ENCODE results near the gene SHC3. TPM values are rescaled to one million over a fixed set of nuclear protein-coding genes. Genes with fewer than 3 reads are reported as not detected.

Gene SHC3
- total RNA-seq, 2 donors from 2014 or later = 1.5 to 1.8 TPM

GRCh38 chr9:89054865-89055495, 123.6 kb downstream of the SHC3 start:
- DNase-seq (ENCODE audit: low spot score) (no peak), ATAC-seq (ENCODE audit: insufficient number of reproducible peaks, low FRiP score, low read depth) (no peak)
- H3K27me3 ChIP-seq (replicated peaks; ENCODE audit: insufficient read depth) = no peaks in the 10 kb centered on the region
- H3K27ac ChIP-seq = no peak overlapping the region
- no peak overlapping the region for H3K4me3 ChIP-seq
- TF ChIP-seq, protein P1, sequence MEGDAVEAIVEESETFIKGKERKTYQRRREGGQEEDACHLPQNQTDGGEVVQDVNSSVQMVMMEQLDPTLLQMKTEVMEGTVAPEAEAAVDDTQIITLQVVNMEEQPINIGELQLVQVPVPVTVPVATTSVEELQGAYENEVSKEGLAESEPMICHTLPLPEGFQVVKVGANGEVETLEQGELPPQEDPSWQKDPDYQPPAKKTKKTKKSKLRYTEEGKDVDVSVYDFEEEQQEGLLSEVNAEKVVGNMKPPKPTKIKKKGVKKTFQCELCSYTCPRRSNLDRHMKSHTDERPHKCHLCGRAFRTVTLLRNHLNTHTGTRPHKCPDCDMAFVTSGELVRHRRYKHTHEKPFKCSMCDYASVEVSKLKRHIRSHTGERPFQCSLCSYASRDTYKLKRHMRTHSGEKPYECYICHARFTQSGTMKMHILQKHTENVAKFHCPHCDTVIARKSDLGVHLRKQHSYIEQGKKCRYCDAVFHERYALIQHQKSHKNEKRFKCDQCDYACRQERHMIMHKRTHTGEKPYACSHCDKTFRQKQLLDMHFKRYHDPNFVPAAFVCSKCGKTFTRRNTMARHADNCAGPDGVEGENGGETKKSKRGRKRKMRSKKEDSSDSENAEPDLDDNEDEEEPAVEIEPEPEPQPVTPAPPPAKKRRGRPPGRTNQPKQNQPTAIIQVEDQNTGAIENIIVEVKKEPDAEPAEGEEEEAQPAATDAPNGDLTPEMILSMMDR (IDR thresholded peaks at IDR 0.05) = no peak
- H3K9me3 ChIP-seq = no peaks in the 10 kb centered on the region
- H3K36me3 ChIP-seq = no peaks in the 10 kb centered on the region
- no peaks in the 10 kb centered on the region for H3K4me1 ChIP-seq (ENCODE audit: control insufficient read depth in 1 of 2, low read depth in 2 of 2)

DNA sequence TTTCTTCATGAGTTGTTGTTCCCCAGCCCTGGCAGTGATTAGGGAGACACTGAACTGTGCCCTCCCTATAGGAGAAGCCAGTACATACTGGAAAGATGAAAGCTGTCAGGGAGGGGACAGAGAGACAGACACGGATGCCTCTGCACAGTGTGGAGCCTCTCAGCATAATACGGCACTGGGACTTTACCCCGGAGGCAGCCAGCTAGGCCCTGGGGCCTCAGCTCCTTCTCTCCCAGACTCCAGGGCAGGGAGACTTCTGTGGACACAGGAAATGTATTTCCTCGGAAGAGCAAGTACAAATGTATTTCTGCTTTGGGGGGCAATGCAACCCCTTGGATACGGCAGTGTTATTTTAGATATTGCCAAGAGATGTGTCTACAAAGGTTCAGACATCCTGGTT, 125.3 kb downstream of the SHC3 start:
- DNase-seq (ENCODE audit: low spot score) (no peak), ATAC-seq (ENCODE audit: insufficient number of reproducible peaks, low FRiP score, low read depth) (no peak)
- Histone ChIP-seq H3K27me3 (replicated peaks; ENCODE audit: insufficient read depth) (no peaks in the 10 kb centered on the region), H3K36me3 (no peaks in the 10 kb centered on the region), H3K4me1 (ENCODE audit: control insufficient read depth in 1 of 2, low read depth in 2 of 2) (no peaks in the 10 kb centered on the region), H3K27ac (no peak overlapping the region), H3K9me3 (no peaks in the 10 kb centered on the region), H3K4me3 (no peak overlapping the region)
- TF ChIP-seq, protein P1 (IDR thresholded peaks at IDR 0.05) = no peak

DNA sequence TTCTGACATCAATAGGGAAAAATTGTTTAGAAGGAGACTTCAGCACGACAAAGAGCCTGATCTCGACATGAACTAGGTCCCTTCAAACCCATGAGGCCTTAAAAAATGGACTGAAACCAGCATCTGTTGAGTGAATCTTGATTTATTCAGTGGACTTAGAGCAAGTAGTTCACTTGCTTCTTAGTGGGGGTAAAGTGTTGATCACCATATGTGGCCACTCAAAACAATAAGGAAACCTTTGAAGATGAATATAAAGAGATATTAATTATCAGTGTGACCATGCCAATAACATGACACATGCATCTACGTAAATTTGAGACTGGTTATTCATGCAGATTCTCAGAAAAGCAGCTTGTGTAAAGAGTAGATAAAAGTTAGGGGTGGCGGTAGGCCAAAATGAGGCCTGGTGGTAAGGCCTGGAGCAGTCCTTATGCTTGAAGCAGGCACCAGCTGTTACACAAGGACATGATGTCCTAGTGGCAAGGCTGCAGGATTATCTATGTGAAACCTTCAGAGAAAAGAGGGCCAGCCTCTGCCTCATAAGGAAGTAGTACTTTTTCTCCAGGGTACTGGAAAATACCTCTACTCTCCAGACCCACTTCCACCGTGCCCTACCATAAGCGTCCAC, 126.0 kb downstream of the SHC3 start:
- Histone ChIP-seq H3K36me3 (no peaks in the 10 kb centered on the region), H3K9me3 (no peaks in the 10 kb centered on the region), H3K27ac (no peak overlapping the region), H3K4me1 (ENCODE audit: control insufficient read depth in 1 of 2, low read depth in 2 of 2) (no peaks in the 10 kb centered on the region), H3K27me3 (replicated peaks; ENCODE audit: insufficient read depth) (no peaks in the 10 kb centered on the region), H3K4me3 (no peak overlapping the region)
- ATAC-seq (ENCODE audit: insufficient number of reproducible peaks, low FRiP score, low read depth) (no peak), DNase-seq (ENCODE audit: low spot score) (no peak)
- TF ChIP-seq, protein P1 (IDR thresholded peaks at IDR 0.05) = no peak

- Histone ChIP-seq H3K27me3 (replicated peaks; ENCODE audit: insufficient read depth) (no peaks in the 10 kb centered on the region), H3K4me3 (no peak overlapping the region), H3K4me1 (ENCODE audit: control insufficient read depth in 1 of 2, low read depth in 2 of 2) (no peaks in the 10 kb centered on the region), H3K36me3 (no peaks in the 10 kb centered on the region), H3K27ac (no peak overlapping the region), H3K9me3 (no peaks in the 10 kb centered on the region)
- TF ChIP-seq, protein P1 (IDR thresholded peaks at IDR 0.05) = no peak
- DNase-seq (ENCODE audit: low spot score) (no peak), ATAC-seq (ENCODE audit: insufficient number of reproducible peaks, low FRiP score, low read depth) (no peak)
These were observed 127.1 kb downstream of the SHC3 start for GRCh38 chr9:89051421-89052025.

GRCh38 chr9:89049646-89050045, 129.0 kb downstream of the SHC3 start:
- Histone ChIP-seq H3K9me3 (no peaks in the 10 kb centered on the region), H3K4me1 (ENCODE audit: control insufficient read depth in 1 of 2, low read depth in 2 of 2) (no peaks in the 10 kb centered on the region), H3K36me3 (no peaks in the 10 kb centered on the region), H3K4me3 (no peak overlapping the region), H3K27ac (no peak overlapping the region), H3K27me3 (replicated peaks; ENCODE audit: insufficient read depth) (no peaks in the 10 kb centered on the region)
- TF ChIP-seq, protein P1 (IDR thresholded peaks at IDR 0.05) = no peak
- no peak for ATAC-seq (ENCODE audit: insufficient number of reproducible peaks, low FRiP score, low read depth)
- no peak for DNase-seq (ENCODE audit: low spot score)

Data from thoracic aorta (tissue), 2 donors.